ENCODE measurements around the gene MRI1.

The MRI1 gene

DNA sequence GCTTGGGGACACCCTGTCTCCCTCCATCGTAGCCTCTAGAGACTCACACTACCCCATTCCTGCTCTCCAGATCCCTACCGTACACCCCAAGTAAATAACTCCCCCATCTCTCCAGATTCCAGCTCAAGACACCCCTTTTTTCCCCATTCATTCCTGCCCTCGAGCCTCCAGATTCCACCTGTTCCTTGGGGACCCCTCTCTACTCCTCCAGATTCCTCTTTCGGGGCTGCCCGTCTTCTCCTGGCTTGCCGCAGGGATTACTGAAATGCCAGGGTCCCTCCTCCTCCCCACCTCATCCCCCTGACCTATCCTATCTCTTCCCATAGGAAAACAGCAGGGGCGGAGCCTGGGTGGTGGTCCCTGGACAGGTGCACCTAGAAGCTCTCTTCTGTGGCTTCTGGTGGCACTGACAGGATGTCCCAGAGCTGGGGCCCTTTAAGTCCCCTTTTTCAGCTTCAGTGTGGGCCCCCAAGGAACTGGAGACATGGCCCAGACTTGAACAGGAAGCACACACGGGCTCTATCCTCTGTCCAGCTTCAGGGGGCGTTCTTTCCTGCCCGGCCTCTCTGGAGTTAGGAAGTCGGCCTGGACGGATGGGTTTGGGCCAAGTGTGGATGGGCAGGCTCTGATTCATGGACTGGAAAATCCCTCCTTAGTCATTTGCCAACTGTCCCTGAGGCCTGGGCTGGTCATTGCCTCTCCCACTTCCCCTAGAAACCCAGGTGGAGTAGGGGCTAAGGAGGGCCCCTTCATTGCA is 32.2 kb downstream of the MRI1 start:
- Histone ChIP-seq H3K9ac (ENCODE audit: low read depth, low read length, poor library complexity) (no peak overlapping the region), H3K9me3 (replicated peaks in 1 of 2; ENCODE audit: control insufficient read depth in 2 of 2, insufficient read depth in 1 of 2, low read depth in 1 of 2, low read length in 2 of 2) (no peaks in the 10 kb centered on the region), H2AFZ (ENCODE audit: low read length) (no peak overlapping the region), H3K36me3 (replicated peaks in 1 of 2; ENCODE audit: control insufficient read depth in 2 of 2, insufficient read depth in 2 of 2, low read length in 2 of 2) (peaks cover 9 to 18% of the 10 kb centered on the region in 2 donors), H3K4me2 (ENCODE audit: insufficient read depth, low read length, poor library complexity, severe bottlenecking) (peak overlapping the region; percentile 83), H3K4ac (ENCODE audit: low read length) (no peak overlapping the region), H3K4me3 (ENCODE audit: low read length in 2 of 2) (peak overlapping the region; percentile 94 to 96), H2BK12ac (ENCODE audit: low read length) (no peak overlapping the region), H3K23ac (ENCODE audit: low read depth, low read length, poor library complexity) (no peak overlapping the region), H3K27ac (replicated peaks; ENCODE audit: low read length) (no peak overlapping the region), H3K79me1 (ENCODE audit: low read depth, low read length) (peaks cover 15% of the 10 kb centered on the region), H3K27me3 (ENCODE audit: control insufficient read depth in 3 of 3, insufficient read depth in 3 of 3, low read depth in 1 of 3, low read length in 3 of 3) (no peaks in the 10 kb centered on the region), H2BK5ac (ENCODE audit: low read length) (peak overlapping the region; percentile 96), H4K91ac (ENCODE audit: low read depth, low read length, poor library complexity) (no peak overlapping the region), H3K14ac (ENCODE audit: low read length) (no peak overlapping the region), H2AK5ac (ENCODE audit: low read depth, low read length) (peak overlapping the region; percentile 36), H3K4me1 (ENCODE audit: control insufficient read depth in 2 of 2, insufficient read depth in 1 of 2, low read depth in 1 of 2, low read length in 2 of 2) (peaks cover 4 to 9% of the 10 kb centered on the region in 2 donors), H3K18ac (ENCODE audit: low read length) (peak overlapping the region; percentile 98), H2BK120ac (ENCODE audit: low read depth, low read length) (no peak overlapping the region), H2BK15ac (ENCODE audit: low read length) (no peak overlapping the region), H4K8ac (ENCODE audit: low read depth, low read length) (no peak overlapping the region)
- WGBS, 2 donors (ENCODE audit: extremely low coverage in 2 of 2, insufficient read length in 2 of 2, insufficient replicate concordance in 1 of 2) = no CpG with 5 or more reads among the region's 12 CpGs
- no peak for DNase-seq (ENCODE audit: low spot score)

DNA sequence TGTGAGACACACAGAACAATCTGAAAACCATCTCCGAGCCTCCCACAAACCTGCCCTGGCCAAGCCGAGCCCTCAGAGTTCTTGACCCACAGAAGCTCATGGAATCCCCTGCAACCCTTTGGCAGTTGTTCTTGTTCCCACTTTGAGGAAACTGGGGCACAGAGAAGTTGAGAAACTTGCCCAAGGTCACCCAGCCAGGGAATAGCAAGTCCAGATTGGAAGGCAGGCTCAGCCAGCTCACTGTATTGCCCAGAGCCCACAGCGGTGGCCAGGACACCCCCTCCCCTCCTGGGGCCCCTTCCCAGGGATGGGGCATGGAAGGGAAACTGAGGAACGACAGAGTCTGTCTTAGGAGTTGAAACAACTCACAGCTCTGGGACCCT is 32.7 kb downstream of the MRI1 start:
- no peak overlapping the region for H4K8ac ChIP-seq (ENCODE audit: low read depth, low read length)
- H2AK5ac ChIP-seq (ENCODE audit: low read depth, low read length) = peak overlapping the region; percentile 36
- no peak overlapping the region for H3K14ac ChIP-seq (ENCODE audit: low read length)
- peaks cover 4 to 9% of the 10 kb centered on the region in 2 donors for H3K4me1 ChIP-seq (ENCODE audit: control insufficient read depth in 2 of 2, insufficient read depth in 1 of 2, low read depth in 1 of 2, low read length in 2 of 2)
- H2BK120ac ChIP-seq (ENCODE audit: low read depth, low read length) = no peak overlapping the region
- H2BK15ac ChIP-seq (ENCODE audit: low read length) = no peak overlapping the region
- no peak overlapping the region for H3K18ac ChIP-seq (ENCODE audit: low read length)
- WGBS, 2 donors (ENCODE audit: extremely low coverage in 2 of 2, insufficient read length in 2 of 2, insufficient replicate concordance in 1 of 2) = no CpG with 5 or more reads among the region's 4 CpGs
- no peak overlapping the region for H3K9ac ChIP-seq (ENCODE audit: low read depth, low read length, poor library complexity)
- H3K36me3 ChIP-seq (replicated peaks in 1 of 2; ENCODE audit: control insufficient read depth in 2 of 2, insufficient read depth in 2 of 2, low read length in 2 of 2) = peaks cover 9 to 19% of the 10 kb centered on the region in 2 donors
- H3K27ac ChIP-seq (replicated peaks; ENCODE audit: low read length) = no peak overlapping the region
- H3K9me3 ChIP-seq (replicated peaks in 1 of 2; ENCODE audit: control insufficient read depth in 2 of 2, insufficient read depth in 1 of 2, low read depth in 1 of 2, low read length in 2 of 2) = no peaks in the 10 kb centered on the region
- H3K4ac ChIP-seq (ENCODE audit: low read length) = no peak overlapping the region
- no peak overlapping the region for H2BK5ac ChIP-seq (ENCODE audit: low read length)
- H2AFZ ChIP-seq (ENCODE audit: low read length) = no peak overlapping the region
- no peak overlapping the region for H2BK12ac ChIP-seq (ENCODE audit: low read length)
- peak overlapping the region in 1 of 2 donors; percentile 94 for H3K4me3 ChIP-seq (ENCODE audit: low read length in 2 of 2)
- no peak for DNase-seq (ENCODE audit: low spot score)
- H4K91ac ChIP-seq (ENCODE audit: low read depth, low read length, poor library complexity) = no peak overlapping the region
- H3K4me2 ChIP-seq (ENCODE audit: insufficient read depth, low read length, poor library complexity, severe bottlenecking) = no peak overlapping the region
- H3K23ac ChIP-seq (ENCODE audit: low read depth, low read length, poor library complexity) = no peak overlapping the region
- no peaks in the 10 kb centered on the region for H3K27me3 ChIP-seq (ENCODE audit: control insufficient read depth in 3 of 3, insufficient read depth in 3 of 3, low read depth in 1 of 3, low read length in 3 of 3)
- peaks cover 15% of the 10 kb centered on the region for H3K79me1 ChIP-seq (ENCODE audit: low read depth, low read length)

DNA sequence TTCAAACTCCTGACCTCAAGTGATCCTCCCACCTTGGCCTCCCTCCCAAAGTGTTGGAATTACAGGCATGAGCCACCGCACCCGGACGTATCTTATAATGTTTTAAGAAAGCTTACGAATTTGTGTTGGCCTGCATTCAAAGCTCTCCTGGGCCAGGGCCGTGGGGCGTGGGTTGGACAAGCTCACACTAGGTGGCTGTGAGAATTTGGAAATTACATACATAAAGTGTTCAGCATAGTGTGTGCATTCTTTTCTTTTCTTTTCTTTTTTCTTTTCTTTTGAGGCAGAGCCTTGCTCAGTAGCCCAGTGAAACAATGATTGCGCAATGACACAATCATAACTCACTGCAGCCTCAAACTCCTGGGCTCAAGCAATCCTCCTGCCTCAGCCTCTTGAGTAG is 33.5 kb downstream of the MRI1 start:
- H2AFZ ChIP-seq (ENCODE audit: low read length) = no peak overlapping the region
- no peak overlapping the region for H2AK5ac ChIP-seq (ENCODE audit: low read depth, low read length)
- H3K9ac ChIP-seq (ENCODE audit: low read depth, low read length, poor library complexity) = no peak overlapping the region
- no peaks in the 10 kb centered on the region for H3K9me3 ChIP-seq (replicated peaks in 1 of 2; ENCODE audit: control insufficient read depth in 2 of 2, insufficient read depth in 1 of 2, low read depth in 1 of 2, low read length in 2 of 2)
- no CpG with 5 or more reads among the region's 7 CpGs for whole genome bisulfite sequencing, 2 donors (ENCODE audit: extremely low coverage in 2 of 2, insufficient read length in 2 of 2, insufficient replicate concordance in 1 of 2)
- H4K91ac ChIP-seq (ENCODE audit: low read depth, low read length, poor library complexity) = no peak overlapping the region
- no peak overlapping the region for H2BK12ac ChIP-seq (ENCODE audit: low read length)
- peaks cover 15% of the 10 kb centered on the region for H3K79me1 ChIP-seq (ENCODE audit: low read depth, low read length)
- no peak overlapping the region for H2BK5ac ChIP-seq (ENCODE audit: low read length)
- H3K4me2 ChIP-seq (ENCODE audit: insufficient read depth, low read length, poor library complexity, severe bottlenecking) = no peak overlapping the region
- no peaks in the 10 kb centered on the region for H3K27me3 ChIP-seq (ENCODE audit: control insufficient read depth in 3 of 3, insufficient read depth in 3 of 3, low read depth in 1 of 3, low read length in 3 of 3)
- no peak overlapping the region for H3K14ac ChIP-seq (ENCODE audit: low read length)
- H3K36me3 ChIP-seq (replicated peaks in 1 of 2; ENCODE audit: control insufficient read depth in 2 of 2, insufficient read depth in 2 of 2, low read length in 2 of 2) = peaks cover 11 to 23% of the 10 kb centered on the region in 2 donors
- H3K4ac ChIP-seq (ENCODE audit: low read length) = no peak overlapping the region
- no peak overlapping the region for H2BK120ac ChIP-seq (ENCODE audit: low read depth, low read length)
- H4K8ac ChIP-seq (ENCODE audit: low read depth, low read length) = no peak overlapping the region
- H3K23ac ChIP-seq (ENCODE audit: low read depth, low read length, poor library complexity) = no peak overlapping the region
- H3K4me1 ChIP-seq (ENCODE audit: control insufficient read depth in 2 of 2, insufficient read depth in 1 of 2, low read depth in 1 of 2, low read length in 2 of 2) = peaks cover 4 to 9% of the 10 kb centered on the region in 2 donors
- H2BK15ac ChIP-seq (ENCODE audit: low read length) = no peak overlapping the region
- no peak overlapping the region for H3K27ac ChIP-seq (replicated peaks; ENCODE audit: low read length)
- H3K18ac ChIP-seq (ENCODE audit: low read length) = no peak overlapping the region
- no peak for DNase-seq (ENCODE audit: low spot score)
- H3K4me3 ChIP-seq (ENCODE audit: low read length in 2 of 2) = no peak overlapping the region

DNA sequence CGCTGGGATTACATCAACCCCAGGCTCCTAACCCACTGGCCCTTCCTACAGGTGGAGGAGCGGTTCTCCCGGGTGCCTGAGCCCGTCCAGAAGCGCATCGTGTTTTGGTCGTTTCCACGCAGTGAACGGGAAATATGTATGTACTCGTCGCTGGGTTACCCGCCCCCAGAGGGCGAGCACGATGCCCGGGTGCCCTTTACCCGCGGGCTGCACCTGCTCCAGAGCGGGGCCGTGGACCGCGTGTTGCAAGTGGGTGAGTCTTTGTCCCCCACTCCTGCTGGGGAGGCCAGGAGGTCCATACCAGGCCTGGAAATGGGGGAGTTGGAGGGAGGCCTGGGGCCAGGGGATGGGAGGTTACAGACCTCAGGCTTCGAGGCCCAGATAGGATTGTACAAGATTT is 35.3 kb downstream of the MRI1 start:
- H2BK15ac ChIP-seq (ENCODE audit: low read length) = no peak overlapping the region
- WGBS, 2 donors (ENCODE audit: extremely low coverage in 2 of 2, insufficient read length in 2 of 2, insufficient replicate concordance in 1 of 2) = no CpG with 5 or more reads among the region's 22 CpGs
- peak overlapping the region in 1 of 2 donors; percentile 42 for H3K4me3 ChIP-seq (ENCODE audit: low read length in 2 of 2)
- peaks cover 13 to 31% of the 10 kb centered on the region in 2 donors for H3K36me3 ChIP-seq (replicated peaks in 1 of 2; ENCODE audit: control insufficient read depth in 2 of 2, insufficient read depth in 2 of 2, low read length in 2 of 2)
- DNase-seq (ENCODE audit: low spot score) = no peak
- H3K27ac ChIP-seq (replicated peaks; ENCODE audit: low read length) = no peak overlapping the region
- peaks cover 17% of the 10 kb centered on the region for H3K79me1 ChIP-seq (ENCODE audit: low read depth, low read length)
- no peak overlapping the region for H2BK120ac ChIP-seq (ENCODE audit: low read depth, low read length)
- no peak overlapping the region for H4K91ac ChIP-seq (ENCODE audit: low read depth, low read length, poor library complexity)
- peaks cover 4 to 8% of the 10 kb centered on the region in 2 donors for H3K4me1 ChIP-seq (ENCODE audit: control insufficient read depth in 2 of 2, insufficient read depth in 1 of 2, low read depth in 1 of 2, low read length in 2 of 2)
- H3K9me3 ChIP-seq (replicated peaks in 1 of 2; ENCODE audit: control insufficient read depth in 2 of 2, insufficient read depth in 1 of 2, low read depth in 1 of 2, low read length in 2 of 2) = no peaks in the 10 kb centered on the region
- no peak overlapping the region for H3K4me2 ChIP-seq (ENCODE audit: insufficient read depth, low read length, poor library complexity, severe bottlenecking)
- no peak overlapping the region for H2BK12ac ChIP-seq (ENCODE audit: low read length)
- H3K18ac ChIP-seq (ENCODE audit: low read length) = peak overlapping the region; percentile 19
- no peak overlapping the region for H2AFZ ChIP-seq (ENCODE audit: low read length)
- H2AK5ac ChIP-seq (ENCODE audit: low read depth, low read length) = no peak overlapping the region
- no peak overlapping the region for H3K23ac ChIP-seq (ENCODE audit: low read depth, low read length, poor library complexity)
- no peak overlapping the region for H2BK5ac ChIP-seq (ENCODE audit: low read length)
- H3K27me3 ChIP-seq (ENCODE audit: control insufficient read depth in 3 of 3, insufficient read depth in 3 of 3, low read depth in 1 of 3, low read length in 3 of 3) = no peaks in the 10 kb centered on the region
- no peak overlapping the region for H3K14ac ChIP-seq (ENCODE audit: low read length)
- H4K8ac ChIP-seq (ENCODE audit: low read depth, low read length) = no peak overlapping the region
- no peak overlapping the region for H3K9ac ChIP-seq (ENCODE audit: low read depth, low read length, poor library complexity)
- no peak overlapping the region for H3K4ac ChIP-seq (ENCODE audit: low read length)

Measured in neuronal stem cell (in vitro differentiated cells).